ENCODE data around the gene DLG2. TPM values are rescaled to one million over a fixed set of nuclear protein-coding genes. Genes with fewer than 3 reads are reported as not detected.
"Not testable (repeated sequence)": the region's sequence is repeated elsewhere in the genome, so short reads cannot be mapped to it uniquely, and the experiment has no call there.

Gene DLG2
- 6.1 TPM for total RNA-seq
- long read RNA-seq, partial matches to known transcripts, result 0 of 2 reads
- long read RNA-seq, other reads (novel, unspliced or antisense), result 2 of 2 reads

- ATAC-seq (ENCODE audit: poor library complexity), result peak; percentile 54
- intact Hi-C loops (cut with DNase I), result loop anchor here (10.0 kb wide), 1 partner anchor 617 kb away; the partner anchor contains the start of gene EED
- DNase-seq, result no peak
These were observed at the start of gene DLG2 for GRCh38 chr11:85627332-85627997. DLG2 (minus strand) TSS chr11:85627344.

- DNase-seq (no peak), ATAC-seq (ENCODE audit: poor library complexity) (no peak)
- intact Hi-C loops (cut with DNase I), result no loop called here
These were observed 46.2 kb upstream of the DLG2 start for GRCh38 chr11:85673393-85673792.

DNA sequence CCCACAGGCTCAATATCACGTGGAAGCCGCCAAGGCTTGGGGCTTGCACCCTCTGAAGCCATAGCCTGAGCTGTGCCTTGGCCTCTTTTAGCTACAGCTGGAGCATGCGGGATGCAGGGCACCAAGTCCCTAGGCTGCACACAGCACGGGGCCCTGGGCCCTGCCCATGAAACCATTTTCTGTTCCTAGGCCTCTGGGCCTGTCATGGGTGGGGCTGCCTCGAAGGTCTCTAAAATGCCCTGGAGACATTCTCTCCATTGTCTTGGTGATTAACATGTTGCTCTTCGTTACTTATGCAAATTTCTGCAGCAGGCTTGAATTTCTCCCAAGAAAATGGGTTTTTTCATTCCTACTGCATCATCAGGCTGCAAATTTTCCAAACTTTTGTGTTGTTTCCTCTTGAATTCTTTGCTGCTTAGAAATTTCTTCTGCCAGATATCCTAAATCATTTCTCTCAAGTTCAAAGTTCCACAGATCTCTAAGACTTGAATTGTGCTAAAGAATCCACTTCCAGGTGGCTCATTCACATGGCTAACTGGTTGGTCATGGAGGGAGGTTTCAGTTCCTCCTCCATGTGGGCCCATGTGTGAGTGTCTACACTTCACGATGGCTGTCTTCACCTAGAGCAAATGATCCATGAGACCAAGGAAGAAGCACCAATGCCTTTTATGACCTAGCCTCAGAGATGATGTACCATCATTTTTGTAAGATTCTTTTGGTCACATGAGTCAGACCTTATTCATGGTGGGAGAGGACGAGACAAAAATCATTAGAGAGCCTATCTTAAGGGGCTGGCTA, 45.2 kb upstream of the DLG2 start:
- ATAC-seq (ENCODE audit: poor library complexity) (no peak), DNase-seq (no peak)
- intact Hi-C loops (cut with DNase I), result no loop called here

- ATAC-seq (ENCODE audit: poor library complexity); intact Hi-C loops (cut with DNase I); DNase-seq: not testable (repeated sequence)
These were observed 44.0 kb upstream of the DLG2 start for GRCh38 chr11:85670949-85671663.

DNA sequence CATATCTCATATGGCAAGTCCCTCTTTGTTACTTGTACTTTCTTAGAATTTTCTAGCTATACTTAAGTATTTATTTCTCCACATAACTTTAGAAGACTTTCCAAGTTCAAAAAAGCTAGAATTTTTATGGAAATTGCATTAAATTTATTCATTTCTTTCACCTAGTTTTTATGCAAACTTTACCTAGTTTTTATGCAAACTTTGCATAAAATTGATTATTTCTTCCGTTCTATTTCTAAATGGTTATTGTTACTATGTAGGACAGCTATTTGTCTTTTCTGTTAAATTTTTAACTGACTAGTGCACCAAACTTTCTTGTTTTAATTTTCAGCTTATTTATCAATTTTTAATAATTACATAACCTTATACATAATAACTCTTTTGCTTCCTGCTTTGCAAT, 41.0 kb upstream of the DLG2 start:
- ATAC-seq (ENCODE audit: poor library complexity), result no peak
- DNase-seq, result no peak
- intact Hi-C loops (cut with DNase I), result no loop called here

DNA sequence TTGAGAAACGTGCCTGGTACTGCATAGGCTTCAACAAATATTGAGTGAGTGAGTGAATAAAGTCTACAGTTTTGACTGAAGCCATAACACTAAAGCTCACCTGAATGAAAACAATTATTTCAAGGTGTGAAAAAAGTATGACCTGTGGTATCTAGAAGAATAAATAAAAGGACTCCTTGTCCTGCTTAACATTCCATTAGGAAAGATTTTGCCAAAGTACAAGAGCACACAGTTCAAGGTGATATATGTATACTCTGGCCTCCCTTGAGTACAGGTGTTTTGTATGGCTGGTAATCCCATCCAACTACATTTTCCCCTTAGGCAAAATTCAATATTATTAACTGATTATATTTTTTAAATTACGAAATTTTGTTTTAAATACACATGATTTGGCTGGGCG, 39.5 kb upstream of the DLG2 start:
- intact Hi-C loops (cut with DNase I), result no loop called here
- DNase-seq (no peak), ATAC-seq (ENCODE audit: poor library complexity) (no peak)

DNA sequence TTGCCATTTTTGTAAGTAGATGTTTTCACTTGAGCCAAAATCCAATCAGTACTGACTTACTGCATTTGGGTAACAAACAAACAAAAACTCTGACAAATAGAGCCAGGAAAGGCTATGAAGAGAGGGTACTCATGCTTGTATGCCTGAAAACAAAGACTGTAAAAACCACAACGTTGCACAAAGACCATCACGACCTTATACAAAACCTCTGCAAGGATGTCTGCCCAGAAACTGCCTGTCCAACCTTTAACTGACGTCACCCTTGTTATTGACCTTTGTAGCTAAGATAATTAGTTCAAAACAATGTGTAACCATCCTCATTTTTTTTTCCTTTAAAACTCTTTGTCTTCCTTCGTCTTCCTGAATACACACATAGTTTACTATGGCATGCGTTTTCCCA, 38.6 kb upstream of the DLG2 start:
- DNase-seq (no peak), ATAC-seq (ENCODE audit: poor library complexity) (no peak)
- intact Hi-C loops (cut with DNase I), result loop anchor here (2.0 kb wide), 1 partner anchor 37 kb away; the partner anchor contains the start of gene TMEM126B

- intact Hi-C loops (cut with DNase I), result loop anchor here (2.0 kb wide), 1 partner anchor 36 kb away; the partner anchor contains the start of gene TMEM126B
- peak; percentile 98 for ATAC-seq (ENCODE audit: poor library complexity)
- peak; percentile 95 for DNase-seq
These were observed 37.7 kb upstream of the DLG2 start, which contains the start of gene CREBZF for GRCh38 chr11:85664615-85665481. CREBZF (minus strand) TSS chr11:85665129; CDS start chr11:85664875, 254 bp downstream.

- intact Hi-C loops (cut with DNase I), result loop anchor here (2.0 kb wide), 1 partner anchor 35 kb away; the partner anchor contains the start of gene TMEM126B
- peak; percentile 85 for ATAC-seq (ENCODE audit: poor library complexity)
- peak; percentile 89 for DNase-seq
These were observed 36.8 kb upstream of the DLG2 start for GRCh38 chr11:85663753-85664614.

DNA sequence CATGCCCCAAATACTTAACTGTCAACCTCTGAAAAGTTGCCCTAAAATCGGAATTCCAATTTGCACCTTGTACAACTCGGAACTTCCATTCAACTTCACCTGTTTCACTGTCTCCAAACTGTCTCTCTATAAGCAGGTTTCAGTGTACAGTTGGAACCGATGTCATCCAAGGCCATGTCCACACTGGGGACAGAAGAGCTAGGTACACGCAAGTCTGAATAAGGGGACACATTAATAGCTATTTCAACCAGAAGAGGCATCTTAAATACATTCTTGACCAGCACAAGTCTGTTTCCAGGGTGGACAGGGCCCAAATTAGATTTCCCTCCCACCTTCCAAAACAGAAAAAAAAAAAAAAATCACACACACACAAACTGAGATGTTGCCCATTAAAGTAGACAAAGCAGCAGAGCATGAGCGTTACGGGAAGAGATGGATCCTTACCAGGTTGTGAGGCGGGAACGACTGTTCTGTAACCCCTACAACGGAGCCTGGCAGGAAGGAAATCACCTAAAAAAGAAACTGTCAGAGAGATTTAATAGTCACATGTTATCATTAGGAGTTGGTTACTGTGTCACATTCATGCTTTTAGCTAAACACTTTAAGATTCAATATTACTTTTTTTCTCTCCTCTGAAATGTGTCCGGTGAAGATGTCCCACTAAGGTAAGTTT, 36.1 kb upstream of the DLG2 start:
- intact Hi-C loops (cut with DNase I), result no loop called here
- no peak for DNase-seq
- ATAC-seq (ENCODE audit: poor library complexity), result no peak

- DNase-seq (no peak), ATAC-seq (ENCODE audit: poor library complexity) (no peak)
- intact Hi-C loops (cut with DNase I), result no loop called here
These were observed 35.0 kb upstream of the DLG2 start for GRCh38 chr11:85661972-85662664.

- ATAC-seq (ENCODE audit: poor library complexity), result no peak
- intact Hi-C loops (cut with DNase I), result no loop called here
- no peak for DNase-seq
These were observed 31.0 kb upstream of the DLG2 start for GRCh38 chr11:85658180-85658579.

GRCh38 chr11:85656777-85657176, 29.6 kb upstream of the DLG2 start:
- no peak for ATAC-seq (ENCODE audit: poor library complexity)
- intact Hi-C loops (cut with DNase I), result no loop called here
- DNase-seq, result no peak

DNA sequence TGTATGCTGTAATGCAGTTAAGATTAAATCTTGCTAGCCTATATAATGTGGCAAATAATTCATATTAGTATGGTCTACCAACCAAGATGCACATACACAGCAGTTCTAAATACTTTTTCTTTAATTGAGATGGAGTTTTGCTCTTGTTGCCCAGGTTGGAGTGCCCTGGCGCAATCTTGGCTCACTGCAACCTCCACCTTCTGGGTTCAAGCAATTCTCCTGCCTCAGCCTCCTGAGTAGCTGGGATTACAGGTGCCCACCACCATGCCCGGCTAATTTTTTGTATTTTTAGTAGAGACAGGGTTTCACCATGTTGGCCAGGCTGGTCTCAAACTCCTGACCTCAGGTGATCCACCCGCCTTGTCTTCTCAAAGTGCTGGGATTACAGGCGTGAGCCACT, 27.2 kb upstream of the DLG2 start:
- intact Hi-C loops (cut with DNase I); ATAC-seq (ENCODE audit: poor library complexity): not testable (repeated sequence)

GRCh38 chr11:85652786-85653447, 25.8 kb upstream of the DLG2 start:
- DNase-seq, result no peak
- no peak for ATAC-seq (ENCODE audit: poor library complexity)
- intact Hi-C loops (cut with DNase I), result no loop called here

More for the DNA sequence above, 27.2 kb upstream of the DLG2 start:
- not testable (repeated sequence) for DNase-seq

- intact Hi-C loops (cut with DNase I), result no loop called here
- DNase-seq (no peak), ATAC-seq (ENCODE audit: poor library complexity) (no peak)
These were observed 24.0 kb upstream of the DLG2 start for GRCh38 chr11:85651118-85651517.

Measured in Right ventricle myocardium superior (tissue), 1 donor.